Endometrium (tissue), 2 donors: ENCODE data around the gene WASF3.

Experiments
- FAIRE-seq: peaks from 2 replicates; lab custom pipeline; 2012; peaks lifted over from hg19 to GRCh38; lab: Jason Lieb, UNC
- donor health status: control.
- donor health status: control.

Gene WASF3

DNA sequence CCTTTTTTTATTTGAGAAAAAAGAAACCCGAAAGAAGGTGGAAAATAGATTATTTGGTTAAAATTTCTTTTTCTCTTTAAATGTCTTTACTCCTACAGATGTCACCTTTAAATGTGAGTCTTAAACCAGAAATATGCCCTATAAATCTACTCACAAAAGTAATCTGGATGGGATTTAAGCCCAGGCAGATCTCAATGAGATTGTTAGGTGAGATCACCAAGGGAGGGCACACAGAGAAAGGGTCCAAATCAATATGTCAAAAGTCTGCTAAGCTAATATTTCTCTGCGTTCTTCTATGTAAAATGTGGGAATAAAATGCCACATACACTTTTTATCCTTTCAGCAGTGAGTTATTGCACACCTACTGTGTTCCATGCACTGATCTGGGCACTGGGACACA is 32.9 kb downstream of the WASF3 start:
- no peak for FAIRE-seq

DNA sequence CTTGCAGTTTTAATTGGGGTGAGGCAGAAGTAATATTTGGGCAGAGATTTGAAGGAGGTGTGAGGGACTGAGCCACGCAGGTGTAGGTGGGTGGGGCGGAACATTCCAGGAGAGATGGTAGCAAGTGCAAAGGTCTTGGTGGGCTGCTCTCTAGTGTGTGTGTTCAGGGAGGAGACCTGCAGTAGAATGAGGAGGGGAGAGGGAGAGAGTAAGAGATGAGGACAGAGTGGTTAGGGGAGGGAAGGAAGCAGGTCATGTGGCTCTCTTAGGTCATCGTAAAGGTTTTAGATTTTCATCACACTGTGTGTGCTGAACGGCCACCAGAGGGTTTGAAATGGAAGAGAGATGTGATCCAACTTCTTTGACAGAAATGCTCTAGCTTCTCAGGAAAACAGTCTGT is 33.5 kb downstream of the WASF3 start:
- no peak for FAIRE-seq

DNA sequence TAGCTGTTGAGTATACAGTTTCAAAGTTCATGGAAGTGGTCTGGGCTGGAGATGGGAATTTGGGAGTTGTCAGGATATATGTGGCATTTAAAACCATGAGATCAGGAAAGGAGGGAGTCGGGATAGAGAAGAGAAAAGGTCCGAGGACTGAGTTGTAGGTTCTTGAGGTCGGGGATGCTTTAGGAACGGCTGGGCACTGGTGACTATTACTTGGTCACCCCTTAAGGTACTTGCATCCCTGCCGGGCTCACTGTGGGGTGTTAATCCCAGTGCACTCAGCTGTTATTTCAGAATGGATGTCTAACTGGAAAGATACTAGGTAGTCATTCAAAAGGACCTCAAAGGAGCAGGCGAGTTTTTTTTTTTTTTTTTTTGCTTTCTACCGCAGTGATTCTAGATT is 34.2 kb downstream of the WASF3 start:
- no peak for FAIRE-seq

DNA sequence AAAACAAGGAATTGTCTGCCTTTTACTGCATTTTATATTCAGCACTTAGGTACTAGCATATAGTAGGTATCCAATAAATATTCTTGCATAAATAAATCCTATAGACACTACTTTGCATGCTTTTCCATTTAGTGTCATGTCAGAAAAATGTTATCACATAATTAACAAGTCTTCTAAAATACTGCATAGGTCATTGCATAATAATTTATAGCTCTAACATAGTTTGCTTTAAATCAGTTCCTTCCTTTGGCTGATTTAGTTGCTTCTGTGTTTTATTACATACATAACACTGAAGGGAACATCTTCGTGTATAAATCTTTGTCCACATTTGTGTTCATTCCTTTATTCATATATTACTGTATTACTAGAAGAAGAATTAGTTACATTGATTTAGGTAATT is 36.2 kb downstream of the WASF3 start:
- FAIRE-seq, result no peak

DNA sequence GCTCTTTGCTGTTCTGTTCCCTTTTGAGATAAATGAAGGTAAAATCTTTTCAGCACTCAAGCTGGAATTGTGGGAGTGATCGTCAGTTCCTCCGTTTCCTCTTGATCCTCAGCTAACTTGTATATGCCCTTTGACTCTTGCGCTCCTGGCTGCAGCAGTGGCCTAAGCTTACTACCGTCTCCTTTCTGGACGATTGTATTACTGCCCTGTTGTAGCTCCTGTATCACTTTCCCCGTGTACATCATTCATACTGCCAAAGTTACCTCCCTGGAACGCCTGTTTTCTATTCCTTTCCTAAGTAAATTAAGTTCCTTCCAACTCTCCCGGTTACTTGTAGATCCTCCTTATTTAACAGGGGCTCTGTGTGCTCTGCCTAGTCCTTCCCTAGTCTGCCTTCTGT is 36.9 kb downstream of the WASF3 start:
- FAIRE-seq, result no peak

DNA sequence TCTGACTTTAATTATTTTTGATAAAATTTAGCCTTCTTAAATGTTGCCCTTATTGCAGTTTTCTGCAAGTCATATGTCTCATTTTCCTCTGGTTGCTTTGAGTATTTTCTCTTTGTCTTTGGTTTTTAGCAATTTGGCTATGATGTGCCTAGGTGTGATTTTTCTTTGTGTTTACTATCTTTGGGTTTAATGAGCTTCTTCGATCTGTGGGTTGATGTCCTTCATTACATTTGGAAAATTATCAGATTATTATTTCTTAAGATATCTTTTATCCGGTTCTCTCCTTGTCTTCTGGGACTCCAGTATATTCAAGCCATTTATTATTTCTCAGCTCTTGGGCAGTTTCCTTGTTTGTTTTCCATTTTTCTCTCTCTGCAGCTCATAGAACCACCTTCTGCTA is 39.0 kb downstream of the WASF3 start:
- no peak for FAIRE-seq

DNA sequence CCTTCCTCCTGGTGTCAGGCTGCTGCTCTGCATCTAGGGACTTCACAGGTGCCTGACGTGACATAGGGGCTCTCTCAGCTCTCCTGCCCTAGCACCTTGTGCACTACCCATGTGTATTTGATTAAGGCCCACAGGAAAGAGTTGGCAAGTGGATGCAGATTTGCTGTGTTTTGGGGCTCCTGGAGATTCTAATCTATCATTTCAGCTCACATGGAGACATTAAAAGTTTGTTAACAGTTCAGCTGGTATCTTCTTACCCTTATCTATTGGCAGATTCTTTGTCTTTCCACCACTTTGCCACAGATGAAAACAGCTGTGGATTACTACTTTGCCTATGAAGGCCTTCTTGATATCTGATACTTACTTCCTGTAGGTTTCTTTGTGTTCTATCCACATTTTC is 41.9 kb downstream of the WASF3 start:
- FAIRE-seq, result no peak

DNA sequence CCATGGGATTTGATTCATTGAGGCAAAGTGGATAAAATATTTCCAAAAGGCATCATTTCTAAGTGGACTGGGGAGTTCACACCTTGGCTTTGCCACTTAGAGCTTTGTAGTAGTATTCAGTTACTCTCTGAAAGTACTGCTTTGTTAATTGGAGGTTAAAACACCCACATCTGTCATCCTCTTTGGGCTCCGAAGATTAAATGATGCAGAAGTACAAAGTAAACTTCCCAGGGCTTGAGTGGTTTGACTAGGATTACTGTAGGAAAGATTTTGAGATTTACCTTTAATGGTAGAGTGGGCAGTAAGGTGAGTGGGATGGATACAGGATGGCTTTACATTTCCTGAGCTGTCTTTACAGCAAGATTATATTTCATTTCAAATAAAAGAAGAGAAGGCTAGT is 42.4 kb downstream of the WASF3 start:
- FAIRE-seq, result no peak

DNA sequence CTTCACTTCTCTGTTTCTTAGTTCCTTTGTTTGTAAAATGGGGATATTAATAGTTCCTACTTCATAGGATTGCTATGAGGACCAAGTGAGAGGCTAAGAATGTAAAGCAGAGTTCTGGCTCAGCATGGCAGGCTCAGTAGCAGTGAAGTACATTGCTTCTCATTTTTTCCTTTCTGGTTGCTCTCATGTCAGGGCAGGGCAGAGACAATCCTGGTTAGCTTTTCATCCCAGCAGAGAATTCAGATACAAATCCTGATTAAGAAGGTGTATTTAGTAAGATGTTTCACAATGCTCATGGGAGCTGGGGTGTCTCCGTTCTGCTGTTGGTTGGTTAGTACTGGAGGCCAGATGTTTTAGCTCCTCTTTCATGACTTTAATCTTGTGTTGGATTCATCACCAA is 42.9 kb downstream of the WASF3 start:
- FAIRE-seq, result no peak

DNA sequence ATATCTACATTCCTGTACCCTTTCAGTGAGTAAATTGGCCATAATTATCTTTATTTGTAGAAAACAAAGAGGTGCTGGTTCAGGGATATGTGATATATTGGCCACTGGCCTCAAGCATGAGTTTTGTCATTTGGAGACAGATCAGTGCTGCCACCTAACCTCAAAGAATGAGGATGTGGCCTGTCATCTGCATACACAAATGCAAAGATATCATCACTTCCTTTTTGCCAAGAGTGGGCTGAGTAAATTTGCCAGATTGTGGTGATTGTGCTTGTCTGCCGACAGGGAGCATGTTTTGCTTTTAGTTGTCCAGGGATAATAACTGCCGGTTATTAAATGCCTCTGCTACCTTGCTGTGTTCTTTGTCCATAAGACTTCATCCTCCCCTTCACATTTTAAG is 44.2 kb downstream of the WASF3 start:
- no peak for FAIRE-seq

DNA sequence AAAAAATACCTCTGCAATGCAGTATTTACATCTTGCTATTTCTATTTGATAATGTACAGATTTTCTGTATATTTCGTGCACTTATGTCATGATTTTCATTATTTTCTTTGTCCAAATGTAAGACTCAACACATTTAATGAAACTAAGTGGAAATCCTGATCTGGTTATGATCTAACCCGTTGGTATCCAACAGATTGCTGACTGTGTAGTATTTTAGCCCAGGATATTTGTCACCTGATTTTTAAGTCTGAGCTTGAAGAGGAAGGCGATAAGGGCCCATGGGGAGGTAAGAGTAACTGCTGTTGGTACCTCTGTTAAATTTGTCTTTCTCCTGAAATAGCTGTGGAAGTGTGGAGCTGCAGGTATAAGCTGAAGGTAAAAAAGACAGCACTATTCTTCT is 45.3 kb downstream of the WASF3 start:
- FAIRE-seq, result no peak

DNA sequence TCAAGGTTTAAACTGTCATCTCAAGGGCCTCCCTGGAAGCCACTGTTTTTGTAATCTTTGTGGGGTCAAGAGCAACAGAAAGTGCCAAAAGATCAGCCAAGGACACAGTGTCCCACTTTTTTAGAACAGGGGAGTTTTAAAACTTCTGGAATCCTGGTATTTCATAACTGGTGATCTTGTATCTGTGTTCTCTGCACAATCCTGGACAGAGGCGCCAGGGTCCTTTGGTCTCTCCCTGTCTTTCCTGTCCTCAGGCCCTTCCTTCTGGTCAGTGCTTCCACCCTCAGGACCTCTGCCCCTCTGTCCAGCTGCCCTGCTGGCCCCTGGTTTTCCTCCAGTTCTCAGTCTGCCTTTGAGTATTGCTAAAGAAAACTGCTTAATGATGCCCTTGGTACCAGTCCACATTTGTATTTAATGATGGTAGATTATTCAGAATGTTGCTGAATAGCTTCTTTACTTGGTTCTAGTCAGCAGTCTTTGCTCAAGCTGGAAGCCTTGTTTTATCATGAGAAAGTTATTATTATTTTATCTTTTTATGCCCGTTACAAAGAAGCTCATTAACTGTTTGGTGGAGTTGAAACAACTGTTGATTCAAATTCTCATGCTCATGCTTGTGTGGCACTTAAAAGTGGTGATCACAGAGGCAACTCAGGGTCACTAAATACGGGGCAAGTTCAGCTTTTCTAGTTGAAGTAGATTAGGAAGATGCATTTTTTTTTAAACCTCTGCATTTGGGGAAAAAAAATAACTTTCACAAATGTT is 47.5 kb downstream of the WASF3 start:
- FAIRE-seq, result no peak

DNA sequence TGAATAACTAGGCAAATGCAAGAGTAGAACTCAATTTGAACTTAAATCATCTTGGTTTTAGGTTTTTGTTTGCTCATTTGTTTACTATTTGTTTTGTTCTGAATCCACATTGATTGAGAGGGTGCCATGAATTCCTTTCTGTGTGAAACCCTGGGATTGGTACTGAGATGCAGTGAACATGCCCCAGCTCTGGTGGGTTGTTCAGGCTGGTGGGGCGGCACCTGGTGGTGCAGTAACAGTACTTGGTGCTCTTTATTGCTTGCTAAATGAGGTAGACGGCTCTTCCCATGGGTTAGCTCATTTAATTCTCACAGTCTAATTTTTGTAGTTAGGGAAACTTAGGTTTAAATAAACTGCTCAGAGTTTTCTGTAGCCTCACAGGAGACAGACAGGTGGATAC is 48.4 kb downstream of the WASF3 start:
- no peak for FAIRE-seq

DNA sequence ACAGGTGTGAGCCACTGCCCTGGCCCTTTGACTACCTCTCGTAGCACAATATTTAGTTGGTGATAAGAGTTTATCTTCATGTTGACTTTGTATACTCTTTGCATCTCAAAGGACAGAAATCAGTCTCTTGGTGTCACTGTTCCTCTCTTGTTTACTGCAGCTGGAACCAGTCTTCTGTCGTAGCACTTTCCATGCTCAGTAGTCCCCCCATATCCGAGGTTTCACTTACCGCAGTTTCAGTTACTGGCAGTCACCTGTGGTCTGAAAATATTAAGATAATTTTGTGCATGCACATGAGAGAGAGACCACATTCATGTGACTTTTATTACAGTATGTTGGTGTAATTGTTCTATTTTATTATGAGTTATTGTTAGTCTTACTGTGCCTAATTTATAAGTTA is 49.1 kb downstream of the WASF3 start:
- no peak for FAIRE-seq

DNA sequence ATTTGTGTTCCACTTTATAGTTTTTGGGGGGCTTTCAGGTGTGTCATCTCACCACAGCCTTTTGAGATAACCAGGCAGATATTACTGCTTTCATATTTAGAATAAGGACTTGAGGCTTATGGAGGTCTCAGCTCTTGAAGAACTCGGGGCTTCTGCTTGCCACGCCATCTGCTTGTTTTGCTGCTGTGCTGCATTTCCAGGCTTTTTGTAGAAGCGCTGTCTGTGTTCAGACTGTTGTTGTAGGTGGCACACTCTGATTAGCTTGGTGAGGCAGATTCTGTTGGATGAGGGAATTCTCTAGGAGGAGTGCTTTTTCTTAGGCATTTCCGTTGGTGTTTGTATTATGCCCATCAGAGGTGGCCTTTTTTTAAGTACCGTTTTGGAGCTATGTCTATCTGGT is 57.2 kb downstream of the WASF3 start:
- FAIRE-seq, result no peak

DNA sequence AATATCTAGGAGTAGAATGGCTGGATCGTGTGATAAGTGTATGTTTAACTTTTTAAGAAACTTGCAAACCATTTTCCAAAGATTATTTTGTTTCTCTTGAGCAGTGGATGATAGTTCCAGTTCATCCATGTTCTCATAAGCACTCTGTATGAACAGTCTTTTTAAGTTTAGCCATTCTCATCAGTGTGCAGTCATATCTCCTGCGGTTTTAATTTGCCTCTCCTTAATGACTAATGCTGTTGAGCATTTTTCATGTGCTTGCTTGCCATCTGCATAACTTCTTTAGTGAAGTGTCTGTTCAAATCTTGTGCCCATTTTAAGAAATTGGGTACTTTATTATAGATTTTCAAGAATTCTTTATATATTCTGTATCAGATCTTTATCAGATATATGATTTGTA is 58.6 kb downstream of the WASF3 start:
- no peak for FAIRE-seq

DNA sequence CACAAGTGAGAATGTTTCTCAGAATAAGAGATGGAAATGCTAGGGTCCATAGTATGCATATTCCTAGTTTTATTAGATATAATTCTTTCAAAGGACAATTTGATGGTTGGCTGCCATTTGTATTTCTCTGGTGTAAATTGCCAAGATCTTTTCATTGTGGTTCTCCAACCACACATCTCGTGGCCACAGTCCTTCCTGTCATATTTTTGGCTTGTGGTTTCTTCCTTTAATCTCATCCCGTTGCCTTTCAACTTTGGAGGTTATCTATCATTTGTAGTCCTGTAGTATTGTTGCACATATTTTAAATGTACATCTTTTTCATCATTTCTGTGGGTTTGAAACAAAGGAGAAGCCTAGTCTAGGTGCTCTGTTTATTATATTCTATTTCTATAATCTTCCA is 61.2 kb downstream of the WASF3 start:
- no peak for FAIRE-seq

DNA sequence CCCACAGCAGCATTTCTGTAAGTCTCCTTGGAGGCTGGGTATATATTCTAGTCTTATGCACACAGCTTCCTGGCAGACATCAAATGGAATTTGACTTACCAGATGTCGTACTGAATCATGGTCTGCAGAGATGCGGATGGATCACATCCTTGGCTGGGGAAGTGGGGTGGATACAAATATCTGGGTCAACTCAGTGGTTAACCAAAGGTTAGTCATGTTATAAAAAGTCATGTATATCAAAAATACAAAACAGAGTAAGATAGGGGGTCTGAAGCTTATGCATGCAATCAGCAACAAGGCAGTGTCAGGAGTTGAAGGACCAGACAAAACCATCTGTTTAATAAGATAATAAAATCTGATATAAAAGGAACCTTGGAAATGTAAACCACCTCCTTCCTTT is 61.9 kb downstream of the WASF3 start:
- FAIRE-seq, result no peak

DNA sequence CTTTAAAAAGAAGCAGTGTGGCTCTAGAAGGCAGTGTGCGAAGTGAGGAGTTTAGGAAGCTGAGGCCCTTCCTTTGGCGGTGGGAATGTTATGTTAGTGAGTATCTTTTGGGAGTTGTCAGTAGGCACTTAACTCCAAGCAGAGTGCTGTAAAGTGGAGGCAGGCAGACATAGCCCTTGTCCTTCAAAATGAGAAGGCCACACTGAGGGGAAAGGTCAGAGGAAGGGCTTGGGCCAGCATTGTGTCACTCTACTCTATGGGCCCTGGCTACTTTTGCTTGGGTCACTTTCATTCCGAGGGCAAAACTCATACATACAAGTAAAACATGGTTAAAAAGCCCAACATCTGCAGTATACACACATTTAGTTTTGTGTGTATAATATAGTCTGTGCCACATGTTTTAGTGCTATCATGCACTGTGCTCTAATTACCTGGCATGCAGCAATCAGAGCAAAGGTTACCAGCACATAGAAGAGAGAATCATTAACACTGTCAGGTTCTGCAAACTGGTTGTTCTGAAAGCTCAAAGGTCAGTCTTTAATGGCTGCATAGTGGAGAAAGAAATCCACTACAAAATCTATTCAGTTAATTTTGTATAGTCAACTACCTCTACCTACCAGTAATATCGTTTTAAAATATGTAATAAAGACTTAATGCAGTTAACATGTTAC is 64.4 kb downstream of the WASF3 start:
- no peak for FAIRE-seq

DNA sequence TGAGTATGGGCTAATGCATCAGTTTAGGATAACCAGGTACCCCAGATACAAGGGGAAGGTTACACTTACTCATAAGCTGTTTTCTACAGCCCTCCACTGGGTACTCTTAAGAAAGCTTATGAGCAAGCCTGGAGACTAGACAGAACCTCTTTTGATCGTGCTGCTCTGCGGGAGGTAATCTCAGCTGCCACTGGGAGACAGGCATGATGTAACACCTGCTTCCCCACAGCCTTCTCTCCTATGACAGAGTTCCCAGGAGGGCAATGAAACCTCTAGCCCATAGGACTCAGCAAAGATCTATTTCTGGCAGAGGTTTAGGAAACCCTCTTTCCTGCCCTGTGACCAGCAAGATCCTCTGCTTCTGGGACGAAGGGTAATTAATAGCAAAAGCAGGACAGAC is 65.6 kb downstream of the WASF3 start:
- FAIRE-seq, result no peak

DNA sequence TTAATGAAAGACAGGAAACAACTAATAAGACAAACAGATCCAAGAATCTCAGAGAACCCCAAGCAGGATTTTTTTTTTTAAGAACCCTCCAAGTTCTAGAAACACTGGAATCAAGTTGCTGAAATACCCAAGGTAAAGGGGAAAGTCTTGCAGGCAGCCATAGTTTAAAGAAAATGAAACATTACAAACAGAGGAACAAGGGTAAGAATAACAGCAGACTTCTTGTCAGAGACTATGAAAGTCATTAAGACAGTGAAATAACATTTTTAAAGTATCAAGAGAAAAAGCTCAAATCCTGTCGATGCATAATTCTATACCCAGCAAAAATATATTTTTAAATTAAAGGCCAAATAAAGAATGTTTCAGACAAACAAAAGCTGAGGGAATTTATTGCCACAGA is 67.1 kb downstream of the WASF3 start:
- FAIRE-seq, result no peak

DNA sequence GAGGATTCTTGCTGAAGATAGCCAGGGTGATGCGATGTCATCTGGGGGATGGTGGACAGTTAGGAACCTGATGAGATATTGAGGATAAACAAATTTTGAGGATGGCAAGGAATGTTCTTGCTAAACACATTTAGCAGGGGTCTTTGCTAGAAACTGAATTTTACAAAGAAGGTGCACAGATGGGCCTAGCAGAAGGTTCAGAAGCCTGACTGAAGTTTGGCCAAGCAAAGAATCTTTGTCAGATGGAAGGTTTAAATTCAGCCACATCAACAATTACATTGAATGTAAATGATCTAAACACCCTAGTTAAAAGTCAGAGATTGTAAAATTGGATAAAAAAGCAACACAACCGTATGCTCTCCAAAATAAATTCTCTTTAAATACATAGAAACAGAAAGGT is 68.8 kb downstream of the WASF3 start:
- no peak for FAIRE-seq

DNA sequence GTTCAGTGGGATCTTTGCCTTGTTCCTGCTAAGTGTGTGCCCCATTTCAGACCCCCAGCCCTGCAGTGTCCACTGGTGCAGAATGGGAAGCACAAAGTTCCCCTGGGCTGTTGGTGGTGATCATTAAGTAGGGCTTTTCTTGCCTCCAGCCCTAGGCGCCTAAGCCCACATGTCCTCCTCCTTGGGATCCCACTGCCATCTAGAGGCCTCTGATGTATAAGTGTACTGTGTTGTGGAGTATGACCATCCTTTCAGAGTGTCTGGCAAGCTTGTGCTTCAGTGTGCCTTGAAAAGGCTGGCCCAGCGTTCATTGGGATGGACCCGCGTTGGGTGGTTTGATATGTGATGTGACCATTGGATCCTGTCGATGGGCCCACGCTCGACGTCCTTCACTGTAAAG is 71.2 kb downstream of the WASF3 start:
- no peak for FAIRE-seq

DNA sequence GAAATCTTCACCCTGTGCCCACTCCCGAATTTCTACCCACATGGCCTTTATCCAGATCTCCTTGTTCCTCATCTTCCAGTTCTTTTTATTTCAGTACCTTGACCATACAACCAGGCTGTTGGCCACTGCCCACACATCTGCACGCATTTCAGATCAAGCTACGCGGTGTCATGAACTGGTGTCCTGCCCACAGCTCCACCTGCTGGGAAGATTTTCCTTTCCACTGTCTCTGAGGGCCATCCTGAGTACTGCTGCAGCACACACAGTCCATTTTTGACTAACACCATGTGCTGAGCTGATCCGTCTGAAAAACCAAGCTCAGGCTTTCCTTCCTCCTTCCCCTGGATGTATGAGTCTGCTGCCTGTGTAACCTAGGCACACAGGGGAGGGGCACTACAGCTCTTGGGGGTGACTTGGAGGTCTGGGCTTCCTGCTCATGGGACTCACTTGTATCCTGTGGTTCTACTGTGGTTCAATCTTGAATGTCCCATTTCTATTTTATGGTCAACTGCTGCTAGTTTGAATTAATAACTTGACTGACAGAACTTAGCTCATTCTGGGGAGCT is 71.9 kb downstream of the WASF3 start:
- FAIRE-seq, result no peak
